Measurements from ENCODE around the gene TPRN. TPM values are rescaled to one million over a fixed set of nuclear protein-coding genes. Genes with fewer than 3 reads are reported as not detected.

Gene TPRN

Small RNA genes lying within 50 kb of the gene (small RNA-seq; reads per million reads assigned to genes)
- not detected for gene MIR3621 (ENCODE audit: low read depth)
